Uterus (tissue), 2 donors: ENCODE data around the gene TEC.

Experiments used
- POLR2A ChIP-seq, 2 donors: fragments of 450-650 bp; IDR thresholded peaks; one replicate each; pipeline ENCODE4 v1.6.1; 2016; ENCODE audit warnings: antibody characterized with exemption in 2 of 2, mild to moderate bottlenecking in 1 of 2, moderate library complexity in 1 of 2
- TF ChIP-seq, protein P1 (sequence below), 4 experiments: fragments of 200-600 bp in 2 of 4; fragments of 450-650 bp in 2 of 4; sonication (generic) in 2 of 4; IDR thresholded peaks; one replicate each; pipeline ENCODE4 v1.5.1; 2016 to 2019; ENCODE audit warnings: antibody characterized with exemption in 4 of 4, mild to moderate bottlenecking in 2 of 4, moderate library complexity in 1 of 4

- TF ChIP-seq, protein P1, sequence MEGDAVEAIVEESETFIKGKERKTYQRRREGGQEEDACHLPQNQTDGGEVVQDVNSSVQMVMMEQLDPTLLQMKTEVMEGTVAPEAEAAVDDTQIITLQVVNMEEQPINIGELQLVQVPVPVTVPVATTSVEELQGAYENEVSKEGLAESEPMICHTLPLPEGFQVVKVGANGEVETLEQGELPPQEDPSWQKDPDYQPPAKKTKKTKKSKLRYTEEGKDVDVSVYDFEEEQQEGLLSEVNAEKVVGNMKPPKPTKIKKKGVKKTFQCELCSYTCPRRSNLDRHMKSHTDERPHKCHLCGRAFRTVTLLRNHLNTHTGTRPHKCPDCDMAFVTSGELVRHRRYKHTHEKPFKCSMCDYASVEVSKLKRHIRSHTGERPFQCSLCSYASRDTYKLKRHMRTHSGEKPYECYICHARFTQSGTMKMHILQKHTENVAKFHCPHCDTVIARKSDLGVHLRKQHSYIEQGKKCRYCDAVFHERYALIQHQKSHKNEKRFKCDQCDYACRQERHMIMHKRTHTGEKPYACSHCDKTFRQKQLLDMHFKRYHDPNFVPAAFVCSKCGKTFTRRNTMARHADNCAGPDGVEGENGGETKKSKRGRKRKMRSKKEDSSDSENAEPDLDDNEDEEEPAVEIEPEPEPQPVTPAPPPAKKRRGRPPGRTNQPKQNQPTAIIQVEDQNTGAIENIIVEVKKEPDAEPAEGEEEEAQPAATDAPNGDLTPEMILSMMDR (IDR thresholded peaks at IDR 0.05) = no peak
- TF ChIP-seq POLR2A (IDR thresholded peaks at IDR 0.05) = no peak
These were observed 183.6 kb downstream of the TEC start for GRCh38 chr4:48085821-48086589.
